IMR-90 (cell line): ENCODE data around the gene VAV3. TPM values are rescaled to one million over a fixed set of nuclear protein-coding genes. Genes with fewer than 3 reads are reported as not detected.

Source experiments
- ATAC-seq: fragments of 200-7000 bp; cut with Tn5 transposase; 2 replicates; pipeline ENCODE4 v1.9.1; 2020; ENCODE audit warnings: low read depth, mild to moderate bottlenecking, moderate library complexity
- BruUV-seq: library from RNA; stranded (reverse); fragments of 400-500 nt; replicated peaks from 2 replicates; lab custom pipeline; 2021; lab: Mats Ljungman, UMichigan
- CTCF ChIA-PET: fragments of 300-600 bp; formaldehyde crosslinking; extraction: SDS; loops from one replicate; lab custom pipeline; 2021; ENCODE audit warnings: antibody characterized with exemption; lab: Yijun Ruan, JAX
- POLR2A ChIA-PET: fragments of 300-600 bp; sonication (Branson Sonifier 250); formaldehyde crosslinking; loops from one replicate; lab custom pipeline; 2022; ENCODE audit warnings: antibody characterized with exemption; ENCODE audit not compliant: unreplicated experiment; lab: Charles Lee
- DNase-seq: peaks from one replicate; pipeline ENCODE4 v3.0.0; 2013
- H2AFZ ChIP-seq: replicated peaks from 2 replicates; pipeline ENCODE3; 2013; ENCODE audit warnings: low read length, mild to moderate bottlenecking; ENCODE audit not compliant: poor library complexity
- H2AK5ac ChIP-seq: 2 replicates; pipeline ENCODE4 v1.6.1; 2013; ENCODE audit warnings: low read depth, low read length, inconsistent platforms
- H2AK9ac ChIP-seq: replicated peaks from 2 replicates; pipeline ENCODE3; 2013; ENCODE audit warnings: mild to moderate bottlenecking, low read depth, low read length, moderate library complexity; ENCODE audit not compliant: poor library complexity
- H2BK120ac ChIP-seq: 2 replicates; pipeline ENCODE4 v1.6.1; 2013; ENCODE audit warnings: low read depth, low read length, inconsistent platforms
- H2BK15ac ChIP-seq: 3 replicates; pipeline ENCODE4 v1.6.1; 2013; ENCODE audit warnings: low read depth, low read length, inconsistent platforms
- H2BK20ac ChIP-seq: 2 replicates; pipeline ENCODE4 v1.6.1; 2013; ENCODE audit warnings: low read depth, mild to moderate bottlenecking, inconsistent platforms, low read length, moderate library complexity
- H2BK5ac ChIP-seq: 2 replicates; pipeline ENCODE4 v1.6.1; 2013; ENCODE audit warnings: mild to moderate bottlenecking, low read depth, low read length, inconsistent platforms; ENCODE audit not compliant: poor library complexity, severe bottlenecking
- H3K14ac ChIP-seq: replicated peaks from 2 replicates; pipeline ENCODE4 v1.6.1; 2013; ENCODE audit warnings: low read depth, low read length, inconsistent platforms
- H3K18ac ChIP-seq: 2 replicates; pipeline ENCODE4 v1.6.1; 2013; ENCODE audit warnings: low read depth, low read length, control low read depth
- H3K23ac ChIP-seq: 2 replicates; pipeline ENCODE4 v1.6.1; 2013; ENCODE audit warnings: low read depth, low read length, inconsistent platforms
- H3K27ac ChIP-seq: 2 replicates; pipeline ENCODE4 v1.5.1; 2013; ENCODE audit warnings: mild to moderate bottlenecking, control low read depth, low read length; ENCODE audit not compliant: insufficient read depth
- H3K27me3 ChIP-seq: 2 replicates; pipeline ENCODE4 v1.6.1; 2013; ENCODE audit warnings: low read length; ENCODE audit not compliant: control insufficient read depth, insufficient read depth
- H3K36me3 ChIP-seq: 2 replicates; pipeline ENCODE4 v1.6.1; 2013; ENCODE audit warnings: low read length, mixed read lengths; ENCODE audit not compliant: control insufficient read depth, insufficient read depth
- H3K4ac ChIP-seq: 2 replicates; pipeline ENCODE4 v1.6.1; 2013; ENCODE audit warnings: low read depth, low read length, inconsistent platforms
- H3K4me1 ChIP-seq: 2 replicates; pipeline ENCODE4 v1.6.1; 2013; ENCODE audit warnings: low read length, mixed read lengths; ENCODE audit not compliant: control insufficient read depth, insufficient read depth
- H3K4me2 ChIP-seq: 2 replicates; pipeline ENCODE4 v1.6.1; 2013; ENCODE audit warnings: low read depth, mild to moderate bottlenecking, control low read depth, low read length, moderate library complexity
- H3K4me3 ChIP-seq: 2 replicates; pipeline ENCODE4 v1.5.1; 2013; ENCODE audit warnings: low read depth, mild to moderate bottlenecking, control low read depth, low read length, moderate library complexity; ENCODE audit not compliant: insufficient read depth
- H3K56ac ChIP-seq: 2 replicates; pipeline ENCODE4 v1.6.1; 2013; ENCODE audit warnings: low read length, inconsistent platforms; ENCODE audit not compliant: insufficient read depth; ENCODE audit errors: extremely low read depth
- H3K79me1 ChIP-seq, 2 experiments: 2 replicates each; pipeline ENCODE4 v1.6.1; 2013; ENCODE audit warnings: low read length in 2 of 2, inconsistent platforms in 1 of 2, low read depth in 1 of 2
- H3K9ac ChIP-seq: 2 replicates; pipeline ENCODE4 v1.6.1; 2013; ENCODE audit warnings: low read depth, low read length, control low read depth
- H3K9me1 ChIP-seq: 2 replicates; pipeline ENCODE4 v1.6.1; 2013; ENCODE audit warnings: low read length, inconsistent platforms; ENCODE audit not compliant: insufficient read depth
- H3K9me3 ChIP-seq: 2 replicates; pipeline ENCODE4 v1.6.1; 2013; ENCODE audit warnings: low read length; ENCODE audit not compliant: control insufficient read depth, insufficient read depth
- H4K20me1 ChIP-seq: 2 replicates; pipeline ENCODE4 v1.6.1; 2013; ENCODE audit warnings: low read length, inconsistent platforms; ENCODE audit not compliant: insufficient read depth
- H4K5ac ChIP-seq: 2 replicates; pipeline ENCODE4 v1.6.1; 2013; ENCODE audit warnings: mild to moderate bottlenecking, low read depth, low read length, control low read depth
- H4K8ac ChIP-seq, 2 experiments: 2 replicates each; pipeline ENCODE4 v1.6.1; 2013; ENCODE audit warnings: low read depth in 2 of 2, low read length in 2 of 2, control low read depth in 1 of 2, inconsistent platforms in 1 of 2
- H4K91ac ChIP-seq: 2 replicates; pipeline ENCODE4 v1.6.1; 2013; ENCODE audit warnings: low read depth, low read length, inconsistent platforms; ENCODE audit not compliant: insufficient read depth
- BHLHE40 ChIP-seq: fragments of 150-350 bp; IDR thresholded peaks from 2 replicates; pipeline ENCODE4 v1.6.1; 2016; ENCODE audit warnings: mild to moderate bottlenecking, low read depth, low read length
- CEBPB ChIP-seq: IDR thresholded peaks from 2 replicates; pipeline ENCODE4 v1.6.1; 2012; ENCODE audit warnings: low read depth, low read length, improper control_type of control experiment
- CHD1 ChIP-seq: IDR thresholded peaks from 2 replicates; pipeline ENCODE4 v1.6.1; 2012; ENCODE audit warnings: low read depth, low read length, improper control_type of control experiment
- FOS ChIP-seq: fragments of 150-350 bp; IDR thresholded peaks from 2 replicates; pipeline ENCODE4 v1.6.1; 2016; ENCODE audit warnings: low read depth, low read length
- MAFK ChIP-seq: IDR thresholded peaks from 2 replicates; pipeline ENCODE4 v1.6.1; 2012; ENCODE audit warnings: low read depth, low read length, improper control_type of control experiment
- MAZ ChIP-seq: IDR thresholded peaks from 2 replicates; pipeline ENCODE4 v1.6.1; 2012; ENCODE audit warnings: low read depth, mild to moderate bottlenecking, low read length, improper control_type of control experiment, moderate library complexity, borderline replicate concordance
- MXI1 ChIP-seq: IDR thresholded peaks from 2 replicates; pipeline ENCODE4 v1.6.1; 2012; ENCODE audit warnings: low read depth, mild to moderate bottlenecking, low read length, moderate library complexity, borderline replicate concordance
- NFE2L2 ChIP-seq: fragments of 150-350 bp; IDR thresholded peaks from 2 replicates; pipeline ENCODE4 v1.6.1; 2016; ENCODE audit warnings: low read depth, mild to moderate bottlenecking, low read length
- POLR2A ChIP-seq: IDR thresholded peaks from 2 replicates; pipeline ENCODE4 v1.6.1; 2012; ENCODE audit warnings: mild to moderate bottlenecking, low read depth, low read length
- RAD21 ChIP-seq: IDR thresholded peaks from 2 replicates; pipeline ENCODE4 v1.6.1; 2012; ENCODE audit warnings: low read length, improper control_type of control experiment
- RCOR1 ChIP-seq: IDR thresholded peaks from 2 replicates; pipeline ENCODE4 v1.6.1; 2012; ENCODE audit warnings: mild to moderate bottlenecking, low read length, improper control_type of control experiment; ENCODE audit not compliant: insufficient replicate concordance
- RFX5 ChIP-seq: IDR thresholded peaks from 2 replicates; pipeline ENCODE4 v1.8.0; 2012; ENCODE audit warnings: low read depth, mild to moderate bottlenecking, low read length, moderate library complexity
- SMC3 ChIP-seq: fragments of 150-350 bp; IDR thresholded peaks from 2 replicates; pipeline ENCODE4 v1.6.1; 2016; ENCODE audit warnings: low read depth, mild to moderate bottlenecking, antibody characterized with exemption, low read length, moderate library complexity
- WGBS, 2 experiments: methylation state at CpG; one replicate each; pipeline versions ENCODE4 v1.1.5 to v1.1.7; 2013; ENCODE audit warnings: missing lambda C conversion rate in 2 of 2; ENCODE audit not compliant: insufficient read length in 1 of 2; ENCODE audit errors: extremely low coverage in 2 of 2; 5-methylcytosine and 5-hydroxymethylcytosine counted together
- dilution Hi-C: fragments of 300-500 bp; cut with HindIII; formaldehyde crosslinking; loops from one replicate; pipeline ENCODE4 v1.14.3; 2018; ENCODE audit warnings: low sequenced_read_pairs; ENCODE audit not compliant: unreplicated experiment
- in situ Hi-C: fragments of 300-500 bp; cut with MboI; formaldehyde crosslinking; loops from 3 replicates; pipeline ENCODE4 v1.14.3; 2019; ENCODE audit warnings: low sequenced_read_pairs, inconsistent platforms, mixed read lengths
- intact Hi-C: fragments of 100-400 bp; cut with micrococcal nuclease; formaldehyde crosslinking; loops from 2 replicates; pipeline ENCODE4 v1.10.0; 2022
- polyA plus RNA-seq, 3 experiments: library from polyadenylated mRNA; depleted of rRNA; stranded (reverse); fragments of >200 nt; gene quantifications; 2 replicates each; pipeline ENCODE4 v1.2.3, GENCODE V29; 2012; ENCODE audit warnings: low replicate concordance in 1 of 3
- total RNA-seq: library from RNA; depleted of rRNA; stranded (reverse); fragments of >200 nt; gene quantifications from 2 replicates; pipeline ENCODE4 v1.2.3, GENCODE V29; 2012
- TF ChIP-seq, protein P1 (sequence below): conservative IDR thresholded peaks from 2 replicates; pipeline ENCODE4 v1.5.1; 2012; ENCODE audit warnings: mild to moderate bottlenecking, low read depth, low read length, improper control_type of control experiment
- TF ChIP-seq, protein P2 (sequence below): fragments of 150-350 bp; IDR thresholded peaks from 2 replicates; pipeline ENCODE4 v1.6.1; 2017; ENCODE audit warnings: mild to moderate bottlenecking, antibody characterized with exemption, low read length, low read depth
- TF ChIP-seq, protein P3 (sequence below): fragments of 150-350 bp; IDR thresholded peaks from 2 replicates; pipeline ENCODE4 v1.6.1; 2016; ENCODE audit warnings: low read depth, mild to moderate bottlenecking, low read length, moderate library complexity, borderline replicate concordance

The VAV3 gene
- total and polyA plus RNA-seq, 2 of the 4 experiments (the other 2 are of a cell fraction): 0.12 to 0.18 TPM

DNA sequence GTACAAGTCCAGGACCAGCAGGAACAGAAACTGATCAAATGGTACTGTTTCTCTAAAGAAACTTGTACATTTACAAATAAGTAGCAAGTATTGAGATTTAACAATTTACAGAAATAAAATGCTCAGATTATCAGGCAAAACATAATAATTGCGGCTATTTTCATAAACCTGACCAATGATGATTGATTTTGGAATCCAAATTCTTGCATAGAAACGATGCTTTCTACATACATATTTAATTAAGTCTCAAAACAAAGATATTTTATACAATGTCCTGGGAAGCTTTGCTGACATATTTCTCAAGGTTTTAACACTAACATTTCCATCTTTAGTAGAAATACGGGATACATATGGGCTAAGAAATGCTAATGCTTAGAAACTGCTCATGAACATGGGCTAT is 157.1 kb downstream of the VAV3 start:
- no peak overlapping the region for H3K18ac ChIP-seq
- TF ChIP-seq SMC3 (no peak), MXI1 (no peak), BHLHE40 (no peak), POLR2A (no peak), RCOR1 (no peak), MAZ (no peak), FOS (no peak), MAFK (no peak), NFE2L2 (no peak), RFX5 (no peak), RAD21 (no peak), CHD1 (no peak), CEBPB (no peak)
- TF ChIP-seq, protein P1, sequence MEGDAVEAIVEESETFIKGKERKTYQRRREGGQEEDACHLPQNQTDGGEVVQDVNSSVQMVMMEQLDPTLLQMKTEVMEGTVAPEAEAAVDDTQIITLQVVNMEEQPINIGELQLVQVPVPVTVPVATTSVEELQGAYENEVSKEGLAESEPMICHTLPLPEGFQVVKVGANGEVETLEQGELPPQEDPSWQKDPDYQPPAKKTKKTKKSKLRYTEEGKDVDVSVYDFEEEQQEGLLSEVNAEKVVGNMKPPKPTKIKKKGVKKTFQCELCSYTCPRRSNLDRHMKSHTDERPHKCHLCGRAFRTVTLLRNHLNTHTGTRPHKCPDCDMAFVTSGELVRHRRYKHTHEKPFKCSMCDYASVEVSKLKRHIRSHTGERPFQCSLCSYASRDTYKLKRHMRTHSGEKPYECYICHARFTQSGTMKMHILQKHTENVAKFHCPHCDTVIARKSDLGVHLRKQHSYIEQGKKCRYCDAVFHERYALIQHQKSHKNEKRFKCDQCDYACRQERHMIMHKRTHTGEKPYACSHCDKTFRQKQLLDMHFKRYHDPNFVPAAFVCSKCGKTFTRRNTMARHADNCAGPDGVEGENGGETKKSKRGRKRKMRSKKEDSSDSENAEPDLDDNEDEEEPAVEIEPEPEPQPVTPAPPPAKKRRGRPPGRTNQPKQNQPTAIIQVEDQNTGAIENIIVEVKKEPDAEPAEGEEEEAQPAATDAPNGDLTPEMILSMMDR: no peak
- TF ChIP-seq, protein P2, sequence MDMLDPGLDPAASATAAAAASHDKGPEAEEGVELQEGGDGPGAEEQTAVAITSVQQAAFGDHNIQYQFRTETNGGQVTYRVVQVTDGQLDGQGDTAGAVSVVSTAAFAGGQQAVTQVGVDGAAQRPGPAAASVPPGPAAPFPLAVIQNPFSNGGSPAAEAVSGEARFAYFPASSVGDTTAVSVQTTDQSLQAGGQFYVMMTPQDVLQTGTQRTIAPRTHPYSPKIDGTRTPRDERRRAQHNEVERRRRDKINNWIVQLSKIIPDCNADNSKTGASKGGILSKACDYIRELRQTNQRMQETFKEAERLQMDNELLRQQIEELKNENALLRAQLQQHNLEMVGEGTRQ: no peak
- TF ChIP-seq, protein P3, sequence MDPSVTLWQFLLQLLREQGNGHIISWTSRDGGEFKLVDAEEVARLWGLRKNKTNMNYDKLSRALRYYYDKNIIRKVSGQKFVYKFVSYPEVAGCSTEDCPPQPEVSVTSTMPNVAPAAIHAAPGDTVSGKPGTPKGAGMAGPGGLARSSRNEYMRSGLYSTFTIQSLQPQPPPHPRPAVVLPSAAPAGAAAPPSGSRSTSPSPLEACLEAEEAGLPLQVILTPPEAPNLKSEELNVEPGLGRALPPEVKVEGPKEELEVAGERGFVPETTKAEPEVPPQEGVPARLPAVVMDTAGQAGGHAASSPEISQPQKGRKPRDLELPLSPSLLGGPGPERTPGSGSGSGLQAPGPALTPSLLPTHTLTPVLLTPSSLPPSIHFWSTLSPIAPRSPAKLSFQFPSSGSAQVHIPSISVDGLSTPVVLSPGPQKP: no peak
- H4K20me1 ChIP-seq: no peaks in the 10 kb centered on the region
- no peaks in the 10 kb centered on the region for H3K9me1 ChIP-seq
- H3K27me3 ChIP-seq: no peaks in the 10 kb centered on the region
- H4K8ac ChIP-seq: no peak overlapping the region
- H2AK5ac ChIP-seq: no peak overlapping the region
- CTCF ChIA-PET: no interaction called here
- H3K9me3 ChIP-seq: no peaks in the 10 kb centered on the region
- no peak overlapping the region for H3K23ac ChIP-seq
- no peak overlapping the region for H2BK120ac ChIP-seq
- no peak for ATAC-seq
- no peak overlapping the region for H4K5ac ChIP-seq
- no peak overlapping the region for H3K27ac ChIP-seq
- BruUV-seq: no TSS peak
- dilution Hi-C loops (no loop called here), in situ Hi-C loops (no loop called here), intact Hi-C loops (no loop called here)
- no CpG with 5 or more reads among the region's 3 CpGs for WGBS, 2 experiments
- H2BK5ac ChIP-seq: no peak overlapping the region
- H2AK9ac ChIP-seq: no peak overlapping the region
- H3K4me1 ChIP-seq: no peaks in the 10 kb centered on the region
- POLR2A ChIA-PET: no interaction called here
- H4K91ac ChIP-seq: no peak overlapping the region
- no peak overlapping the region for H2BK15ac ChIP-seq
- no peaks in the 10 kb centered on the region for H3K36me3 ChIP-seq
- H3K9ac ChIP-seq: no peak overlapping the region
- no peak for DNase-seq
- H3K56ac ChIP-seq: no peak overlapping the region
- H3K79me1 ChIP-seq: no peaks in the 10 kb centered on the region
- no peak overlapping the region for H3K4me3 ChIP-seq
- H3K4me2 ChIP-seq: no peak overlapping the region
- H2AFZ ChIP-seq: no peak overlapping the region
- H3K4ac ChIP-seq: no peak overlapping the region
- no peak overlapping the region for H2BK20ac ChIP-seq
- H3K14ac ChIP-seq: no peak overlapping the region
